Stimulated activated naive CD4-positive, alpha-beta T cell (primary cell): ENCODE measurements around the gene MAML1.

Experiments used
- DNase-seq, 6 experiments: peaks; one replicate each; lab custom pipeline; 2025; lab: John Stamatoyannopoulos, UW

The MAML1 gene

GRCh38 chr5:179794171-179794570, 61.5 kb downstream of the MAML1 start:
- DNase-seq = no peak

- DNase-seq = no peak
Measured at GRCh38 chr5:179794575-179794974, 62.0 kb downstream of the MAML1 start.

- DNase-seq = peak in 1 of 6 experiments; percentile 12
Measured at GRCh38 chr5:179795049-179795862, 62.6 kb downstream of the MAML1 start.

- DNase-seq = peak; percentile 47 to 76 (median 64)
Measured at GRCh38 chr5:179795863-179796833, 63.5 kb downstream of the MAML1 start.

GRCh38 chr5:179796877-179797608, 64.4 kb downstream of the MAML1 start:
- no peak for DNase-seq

GRCh38 chr5:179797741-179798140, 65.1 kb downstream of the MAML1 start:
- DNase-seq = no peak

GRCh38 chr5:179798144-179798770, 65.6 kb downstream of the MAML1 start:
- no peak for DNase-seq

- DNase-seq = no peak
Measured at GRCh38 chr5:179798771-179799643, 66.4 kb downstream of the MAML1 start.

- no peak for DNase-seq
Measured at GRCh38 chr5:179799644-179799973, 67.0 kb downstream of the MAML1 start.

GRCh38 chr5:179800071-179800695, 67.6 kb downstream of the MAML1 start:
- DNase-seq = no peak

GRCh38 chr5:179800696-179801201, 68.1 kb downstream of the MAML1 start:
- DNase-seq = no peak

- DNase-seq = peak; percentile 57 to 80 (median 73)
Measured at GRCh38 chr5:179801304-179802206, 68.9 kb downstream of the MAML1 start.

GRCh38 chr5:179802207-179802883, 69.7 kb downstream of the MAML1 start:
- DNase-seq = no peak

- no peak for DNase-seq
Measured at GRCh38 chr5:179802950-179803562, 70.4 kb downstream of the MAML1 start.

GRCh38 chr5:179803651-179804554, 71.3 kb downstream of the MAML1 start:
- DNase-seq = peak in 1 of 6 experiments; percentile 35

- DNase-seq = no peak
Measured at GRCh38 chr5:179804555-179804947, 71.9 kb downstream of the MAML1 start.

- no peak for DNase-seq
Measured at GRCh38 chr5:179805070-179805528, 72.5 kb downstream of the MAML1 start.
